ENCODE data around the gene RASA3.

RASA3 gene

DNA sequence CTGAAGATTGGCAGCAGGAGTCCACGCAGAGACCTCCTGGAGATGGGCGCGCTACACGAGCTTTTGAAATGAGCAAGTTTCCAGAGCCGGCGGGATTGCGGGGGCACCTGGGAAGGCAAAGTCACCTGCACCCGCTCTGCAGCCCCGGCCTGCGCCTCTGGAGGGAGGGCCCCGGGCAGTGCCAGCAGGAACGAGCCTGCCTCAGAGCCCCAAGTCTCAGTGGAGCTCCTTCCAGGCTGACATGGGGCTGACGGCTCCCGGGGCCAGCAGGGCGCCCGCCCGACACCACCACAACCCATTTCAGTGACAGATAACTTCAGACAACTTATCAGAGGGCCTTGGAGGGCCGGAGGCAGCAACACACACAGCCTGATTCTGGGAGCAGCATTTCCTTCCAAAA is 45.0 kb downstream of the RASA3 start:
- no peak for DNase-seq (ENCODE audit: low read depth, low spot score)
- TF ChIP-seq, protein P1, sequence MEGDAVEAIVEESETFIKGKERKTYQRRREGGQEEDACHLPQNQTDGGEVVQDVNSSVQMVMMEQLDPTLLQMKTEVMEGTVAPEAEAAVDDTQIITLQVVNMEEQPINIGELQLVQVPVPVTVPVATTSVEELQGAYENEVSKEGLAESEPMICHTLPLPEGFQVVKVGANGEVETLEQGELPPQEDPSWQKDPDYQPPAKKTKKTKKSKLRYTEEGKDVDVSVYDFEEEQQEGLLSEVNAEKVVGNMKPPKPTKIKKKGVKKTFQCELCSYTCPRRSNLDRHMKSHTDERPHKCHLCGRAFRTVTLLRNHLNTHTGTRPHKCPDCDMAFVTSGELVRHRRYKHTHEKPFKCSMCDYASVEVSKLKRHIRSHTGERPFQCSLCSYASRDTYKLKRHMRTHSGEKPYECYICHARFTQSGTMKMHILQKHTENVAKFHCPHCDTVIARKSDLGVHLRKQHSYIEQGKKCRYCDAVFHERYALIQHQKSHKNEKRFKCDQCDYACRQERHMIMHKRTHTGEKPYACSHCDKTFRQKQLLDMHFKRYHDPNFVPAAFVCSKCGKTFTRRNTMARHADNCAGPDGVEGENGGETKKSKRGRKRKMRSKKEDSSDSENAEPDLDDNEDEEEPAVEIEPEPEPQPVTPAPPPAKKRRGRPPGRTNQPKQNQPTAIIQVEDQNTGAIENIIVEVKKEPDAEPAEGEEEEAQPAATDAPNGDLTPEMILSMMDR (IDR thresholded peaks at IDR 0.05; ENCODE audit: low read depth, low read length), result no peak
- in situ Hi-C loops (cut with HindIII; ENCODE audit: low sequenced_read_pairs), result no loop called here

DNA sequence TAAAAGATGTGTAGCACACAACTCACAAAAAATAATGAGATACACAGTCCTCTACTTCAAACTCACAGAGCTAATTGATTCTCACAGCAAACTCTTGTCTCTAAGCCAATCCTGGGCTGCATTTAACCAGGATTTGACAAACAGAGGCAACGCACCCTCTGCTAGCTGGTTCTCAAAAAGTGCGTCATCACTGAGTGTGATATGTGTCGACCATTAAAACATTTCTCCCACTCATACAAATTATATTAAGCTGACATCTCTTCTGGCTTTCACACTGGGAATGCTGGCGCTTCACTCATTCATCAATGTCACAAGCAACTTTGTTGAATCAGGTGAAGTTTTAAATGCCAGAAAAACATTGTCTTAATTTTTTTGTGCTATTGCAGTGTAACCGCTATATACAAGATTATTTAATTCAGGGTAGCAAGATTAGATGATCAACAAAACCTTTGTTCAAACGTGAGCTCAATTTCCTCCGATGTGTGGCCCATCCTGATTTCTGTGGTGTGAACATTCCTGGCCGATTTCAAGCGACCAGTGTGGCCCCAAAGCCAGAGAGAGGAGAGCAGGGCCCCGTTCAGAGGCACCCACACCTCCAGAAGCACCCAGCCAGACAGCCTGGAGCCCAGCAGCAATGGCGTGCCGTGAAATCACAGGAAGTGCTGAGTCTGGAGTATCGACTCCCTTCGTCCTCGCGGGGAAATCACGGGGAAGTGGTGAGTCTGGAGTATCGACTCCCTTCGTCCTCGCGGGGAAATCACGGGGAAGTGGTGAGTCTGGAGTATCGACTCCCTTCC is 49.4 kb downstream of the RASA3 start:
- no peak overlapping the region for H3K4me3 ChIP-seq (ENCODE audit: low read depth, low read length)
- in situ Hi-C loops (cut with HindIII; ENCODE audit: low sequenced_read_pairs), result no loop called here
- DNase-seq (ENCODE audit: low read depth, low spot score), result no peak
- TF ChIP-seq, protein P1 (IDR thresholded peaks at IDR 0.05; ENCODE audit: low read depth, low read length), result no peak

More for the DNA sequence above, 45.0 kb downstream of the RASA3 start:
- no peak overlapping the region for H3K4me3 ChIP-seq (ENCODE audit: low read depth, low read length)

DNA sequence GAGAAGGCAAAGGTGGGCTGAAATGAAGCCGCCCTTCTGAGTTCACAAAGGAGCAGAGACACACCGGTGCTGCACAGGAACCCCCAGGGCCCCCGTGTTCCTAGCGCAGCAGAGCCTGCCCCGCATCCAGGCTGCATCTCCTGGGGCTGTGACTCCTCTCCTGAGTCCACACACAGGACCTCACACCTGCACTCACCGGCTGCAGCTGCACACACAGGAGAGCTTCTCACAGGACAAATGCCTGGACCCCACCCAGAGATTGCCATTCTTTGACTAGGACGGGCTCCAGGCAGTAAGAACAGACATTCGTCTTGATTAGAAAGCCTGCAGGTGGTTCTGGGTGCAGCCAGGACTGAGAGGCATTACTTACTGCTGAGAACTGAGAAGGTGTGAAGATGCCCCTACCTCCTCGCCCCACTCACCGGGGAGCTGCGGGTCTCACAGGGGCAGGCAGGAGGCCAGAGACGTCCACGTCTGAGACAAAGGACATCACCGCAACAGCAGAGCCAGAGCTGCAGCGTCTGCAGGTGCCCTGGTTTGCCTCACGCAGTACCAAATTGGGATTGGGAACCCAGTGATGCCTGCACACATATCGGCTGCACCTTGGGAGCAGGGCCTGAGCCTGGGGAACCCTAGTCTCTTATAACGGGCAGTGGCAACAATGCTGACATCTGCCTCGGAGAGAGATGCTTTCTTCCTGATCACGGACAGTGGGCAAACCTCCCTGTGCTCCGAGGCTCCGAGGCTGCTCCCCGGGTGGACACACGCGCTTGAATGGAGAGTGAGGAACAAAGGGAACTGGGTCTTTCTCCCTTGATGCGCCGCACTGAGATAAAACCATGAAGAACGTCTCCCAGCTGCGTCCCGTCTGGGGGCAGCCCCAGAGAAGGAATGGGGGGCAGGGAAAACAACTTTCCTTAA is 50.4 kb downstream of the RASA3 start:
- H3K4me3 ChIP-seq (ENCODE audit: low read depth, low read length), result no peak overlapping the region
- TF ChIP-seq, protein P1 (IDR thresholded peaks at IDR 0.05; ENCODE audit: low read depth, low read length), result no peak
- DNase-seq (ENCODE audit: low read depth, low spot score), result no peak
- in situ Hi-C loops (cut with HindIII; ENCODE audit: low sequenced_read_pairs), result no loop called here

DNA sequence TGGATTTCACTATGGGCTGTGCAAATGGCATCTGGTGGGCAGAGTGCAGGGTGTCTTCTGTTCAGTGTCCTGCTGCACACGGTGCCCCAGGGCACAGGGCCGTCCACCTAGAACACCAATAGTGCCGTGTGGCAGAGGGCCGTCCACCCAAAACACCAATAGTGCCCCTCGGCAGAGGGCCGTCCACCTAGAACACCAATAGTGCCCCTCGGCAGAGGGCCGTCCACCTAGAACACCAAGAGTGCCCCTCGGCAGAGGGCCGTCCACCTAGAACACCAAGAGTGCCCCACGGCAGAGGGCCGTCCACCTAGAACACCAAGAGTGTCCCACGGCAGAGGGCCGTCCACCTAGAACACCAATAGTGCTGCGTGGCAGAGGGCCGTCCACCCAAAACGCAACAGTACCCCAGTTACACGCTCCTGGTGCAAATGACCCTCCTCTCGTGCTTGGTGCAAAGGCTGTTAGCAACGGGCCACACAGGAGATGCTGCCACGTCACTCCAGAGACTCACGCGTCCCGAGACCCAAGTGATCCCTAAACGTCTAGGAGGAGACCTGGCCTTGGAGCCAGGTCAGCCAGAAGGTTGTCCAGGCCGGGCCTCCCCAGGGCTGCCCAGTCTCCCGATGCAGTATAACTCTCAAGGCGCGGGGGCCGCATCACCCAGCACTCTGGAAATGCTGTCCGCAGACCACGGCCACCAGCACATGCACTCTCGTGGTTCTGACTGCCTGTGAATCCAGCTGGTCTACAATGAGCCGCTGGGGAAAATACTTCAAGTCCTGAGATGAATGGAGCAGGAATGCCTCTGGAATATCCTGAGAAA is 51.5 kb downstream of the RASA3 start:
- no peak overlapping the region for H3K4me3 ChIP-seq (ENCODE audit: low read depth, low read length)
- in situ Hi-C loops (cut with HindIII; ENCODE audit: low sequenced_read_pairs), result no loop called here
- DNase-seq (ENCODE audit: low read depth, low spot score), result no peak
- TF ChIP-seq, protein P1 (IDR thresholded peaks at IDR 0.05; ENCODE audit: low read depth, low read length), result no peak

DNA sequence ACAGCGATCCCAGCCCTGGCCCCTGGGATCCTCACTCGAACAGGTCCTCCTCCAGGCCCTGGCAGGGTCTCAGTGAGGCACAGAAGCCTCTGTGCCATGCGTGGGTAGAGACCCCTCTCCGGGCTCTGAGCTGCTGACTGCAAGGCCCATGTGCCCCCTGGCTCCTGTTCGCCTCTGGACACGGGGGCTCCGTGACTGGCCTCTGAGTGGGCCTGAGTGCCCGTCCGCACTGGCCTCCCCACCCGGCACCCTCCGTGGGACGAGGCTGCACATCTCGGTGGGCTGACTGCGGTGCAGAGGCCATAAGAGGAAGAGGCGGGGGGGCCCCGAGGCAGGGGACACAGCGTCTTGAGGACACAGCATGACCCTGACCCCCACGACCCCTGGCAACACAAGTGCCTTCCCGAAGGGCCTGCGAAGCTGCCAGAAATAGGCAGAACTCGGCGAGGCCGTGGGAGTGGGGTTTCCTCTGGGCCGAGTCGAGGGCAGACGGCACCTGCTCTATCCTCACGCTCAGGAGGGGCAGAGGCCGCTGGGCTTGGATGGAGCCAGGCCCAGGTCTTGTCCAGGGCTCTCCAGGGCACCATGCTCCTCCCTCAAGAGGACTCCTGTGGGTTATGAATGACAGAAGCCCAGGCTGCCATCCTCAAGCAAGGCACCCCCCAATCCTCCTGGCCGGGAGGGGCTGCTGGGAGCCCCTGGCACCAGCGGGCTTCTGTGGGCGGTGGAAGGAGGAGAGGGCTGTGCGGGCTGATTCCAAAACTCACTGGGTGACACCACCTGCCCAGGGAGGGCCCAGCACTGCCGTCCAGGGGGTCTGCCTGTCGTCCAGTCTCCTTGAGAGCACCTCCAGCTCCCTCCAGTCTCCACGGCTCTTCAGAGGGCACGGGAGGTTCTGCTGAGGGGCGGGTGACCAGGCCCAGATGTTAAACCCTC is 52.6 kb downstream of the RASA3 start:
- in situ Hi-C loops (cut with HindIII; ENCODE audit: low sequenced_read_pairs), result no loop called here
- no peak for DNase-seq (ENCODE audit: low read depth, low spot score)
- TF ChIP-seq, protein P1 (IDR thresholded peaks at IDR 0.05; ENCODE audit: low read depth, low read length), result no peak
- H3K4me3 ChIP-seq (ENCODE audit: low read depth, low read length), result no peak overlapping the region

Data from astrocyte of the spinal cord (primary cell).